Measurements from ENCODE around the gene APOL1. TPM values are rescaled to one million over a fixed set of nuclear protein-coding genes. Genes with fewer than 3 reads are reported as not detected.

APOL1 gene
- total RNA-seq, 1 experiment from 2014 or later, result 16.0 TPM

- ATAC-seq (peak; percentile 64), DNase-seq (ENCODE audit: low read depth, low spot score) (no peak)
- intact Hi-C loops (cut with micrococcal nuclease; ENCODE audit: unreplicated experiment), result no loop called here
- Histone ChIP-seq H3K27me3 (ENCODE audit: control insufficient read depth, insufficient read depth, low read length) (no peaks in the 10 kb centered on the region), H3K4me3 (ENCODE audit: low read depth in 2 of 2, low read length in 2 of 2) (peak overlapping the region; percentile 71 to 95), H3K36me3 (ENCODE audit: control insufficient read depth, insufficient read depth, low read length) (no peaks in the 10 kb centered on the region), H3K4me1 (ENCODE audit: control insufficient read depth, insufficient read depth, low read length) (peaks cover 10% of the 10 kb centered on the region; the same call in 1 of the 2 replicates), H3K27ac (ENCODE audit: low read length) (peak overlapping the region; percentile 91), H3K9me3 (ENCODE audit: control insufficient read depth, insufficient read depth, low read depth, low read length) (no peaks in the 10 kb centered on the region)
- CTCF ChIA-PET, result interaction anchor here (0.6 to 1.0 kb wide), 4 partner anchors 39 to 80 kb away, joined by 3 read pairs; no protein-coding TSS in a partner anchor
- in situ Hi-C loops (cut with HindIII; ENCODE audit: low pct_unique_long_range_greater_than_20kb, low sequenced_read_pairs), result no loop called here
- TSS peak; percentile 51 for BruUV-seq (replicated peaks)
- POLR2A ChIA-PET, result no interaction called here
- TF ChIP-seq REST (IDR thresholded peaks at IDR 0.05; ENCODE audit: insufficient read depth in 1 of 2, low read depth in 2 of 2, low read length in 1 of 2), result no peak
- no peak for TF ChIP-seq SIN3A (IDR thresholded peaks at IDR 0.05; ENCODE audit: borderline replicate concordance, insufficient read depth, low read depth, low read length)
- no peak for TF ChIP-seq CTCF (IDR thresholded peaks at IDR 0.05)
- TF ChIP-seq TCF7L2 (IDR thresholded peaks at IDR 0.05; ENCODE audit: low read depth, low read length), result no peak
- TF ChIP-seq POLR2AphosphoS5 (IDR thresholded peaks at IDR 0.05; ENCODE audit: low read depth, low read length), result no peak
Observed at GRCh38 chr22:36239150-36239400, 13.9 kb upstream of the APOL1 start.

GRCh38 chr22:36239401-36240171, 13.3 kb upstream of the APOL1 start, which contains the start of gene APOL2:
Gene APOL2, minus strand, starts transcription at chr22:36239527. Its CDS starts 6,365 bp downstream, at chr22:36233162.
- Histone ChIP-seq H3K4me1 (ENCODE audit: control insufficient read depth, insufficient read depth, low read length) (peaks cover 10% of the 10 kb centered on the region; the same call in 1 of the 2 replicates), H3K36me3 (ENCODE audit: control insufficient read depth, insufficient read depth, low read length) (no peaks in the 10 kb centered on the region), H3K4me3 (ENCODE audit: low read depth in 2 of 2, low read length in 2 of 2) (peak within 1 kb of the TSS; percentile 71 to 95), H3K27me3 (ENCODE audit: control insufficient read depth, insufficient read depth, low read length) (no peaks in the 10 kb centered on the region), H3K9me3 (ENCODE audit: control insufficient read depth, insufficient read depth, low read depth, low read length) (no peaks in the 10 kb centered on the region), H3K27ac (ENCODE audit: low read length) (peak within 1 kb of the TSS; percentile 91)
- DNase-seq (ENCODE audit: low read depth, low spot score) (peak; percentile 75), ATAC-seq (peak; percentile 99)
- no TSS peak for BruUV-seq (replicated peaks)
- TF ChIP-seq REST (IDR thresholded peaks at IDR 0.05; ENCODE audit: insufficient read depth in 1 of 2, low read depth in 2 of 2, low read length in 1 of 2), result no peak
- peak; percentile 72 for TF ChIP-seq POLR2AphosphoS5 (IDR thresholded peaks at IDR 0.05; ENCODE audit: low read depth, low read length)
- peak; percentile 84; the same call in 1 of the 2 replicates for TF ChIP-seq SIN3A (IDR thresholded peaks at IDR 0.05; ENCODE audit: borderline replicate concordance, insufficient read depth, low read depth, low read length)
- no peak for TF ChIP-seq TCF7L2 (IDR thresholded peaks at IDR 0.05; ENCODE audit: low read depth, low read length)
- TF ChIP-seq CTCF (IDR thresholded peaks at IDR 0.05), result peak; percentile 74
- intact Hi-C loops (cut with micrococcal nuclease; ENCODE audit: unreplicated experiment) (no loop called here), in situ Hi-C loops (cut with HindIII; ENCODE audit: low pct_unique_long_range_greater_than_20kb, low sequenced_read_pairs) (no loop called here)
- POLR2A ChIA-PET, result interaction anchor here (0.5 kb wide), 1 partner anchor 16 kb away, joined by 3 read pairs; no protein-coding TSS in a partner anchor
- CTCF ChIA-PET, result interaction anchor here (0.6 to 1.0 kb wide), 4 partner anchors 39 to 81 kb away, joined by 3 read pairs; no protein-coding TSS in a partner anchor

Data from Panc1 (cell line).